GM23248 (cell line): ENCODE data around the gene ADAMTSL2. TPM values are rescaled to one million over a fixed set of nuclear protein-coding genes. Genes with fewer than 3 reads are reported as not detected.
A peak's percentile ranks its signal among the peaks of the same experiment; 100 is the strongest.

Experiments
- DNase-seq: peaks from one replicate; pipeline ENCODE4 v3.0.0-alpha.2; 2015
- H2AFZ ChIP-seq: fragments of 200-600 bp; sonication (generic); 2 replicates; pipeline ENCODE4 v1.6.1; 2016; ENCODE audit warnings: antibody characterized with exemption
- H3F3A ChIP-seq: fragments of 200-600 bp; sonication (generic); 2 replicates; pipeline ENCODE4 v1.6.1; 2016; ENCODE audit warnings: mild to moderate bottlenecking, antibody characterized with exemption, mixed run types; ENCODE audit not compliant: insufficient read depth
- H3K27ac ChIP-seq: fragments of 200-600 bp; sonication (generic); 2 replicates; pipeline ENCODE4 v1.5.1; 2016; ENCODE audit warnings: mild to moderate bottlenecking
- H3K27me3 ChIP-seq: fragments of 200-600 bp; sonication (generic); replicated peaks from 2 replicates; pipeline ENCODE4 v1.6.1; 2016; ENCODE audit warnings: mild to moderate bottlenecking; ENCODE audit not compliant: insufficient read depth
- H3K36me3 ChIP-seq: fragments of 200-600 bp; sonication (generic); 2 replicates; pipeline ENCODE4 v1.6.1; 2016; ENCODE audit warnings: low read depth, mild to moderate bottlenecking
- H3K4me1 ChIP-seq: fragments of 200-600 bp; sonication (generic); 2 replicates; pipeline ENCODE4 v1.6.1; 2016; ENCODE audit warnings: mild to moderate bottlenecking; ENCODE audit not compliant: insufficient read depth
- H3K4me2 ChIP-seq: fragments of 200-600 bp; sonication (generic); one replicate; pipeline ENCODE4 v1.6.1; 2016; ENCODE audit warnings: mild to moderate bottlenecking; ENCODE audit not compliant: unreplicated experiment
- H3K4me3 ChIP-seq: fragments of 200-600 bp; sonication (generic); 2 replicates; pipeline ENCODE4 v1.5.1; 2016; ENCODE audit warnings: mild to moderate bottlenecking
- H3K79me2 ChIP-seq: fragments of 200-600 bp; sonication (generic); 2 replicates; pipeline ENCODE4 v1.6.1; 2016; ENCODE audit warnings: mild to moderate bottlenecking; ENCODE audit not compliant: insufficient read depth
- H3K9ac ChIP-seq: fragments of 200-600 bp; sonication (generic); 2 replicates; pipeline ENCODE4 v1.6.1; 2016; ENCODE audit warnings: mild to moderate bottlenecking
- H3K9me2 ChIP-seq: fragments of 200-600 bp; sonication (generic); 2 replicates; pipeline ENCODE4 v1.6.1; 2016; ENCODE audit warnings: mixed run types, mild to moderate bottlenecking, moderate library complexity; ENCODE audit not compliant: insufficient read depth
- H3K9me3 ChIP-seq: fragments of 200-600 bp; sonication (generic); one replicate; pipeline ENCODE4 v1.6.1; 2017; ENCODE audit warnings: low read depth
- H4K20me1 ChIP-seq: fragments of 200-600 bp; sonication (generic); 2 replicates; pipeline ENCODE4 v1.6.0; 2016; ENCODE audit not compliant: insufficient read depth
- EZH2 ChIP-seq: fragments of 200-600 bp; sonication (generic); IDR thresholded peaks from 2 replicates; pipeline ENCODE4 v1.6.1; 2018; ENCODE audit warnings: antibody characterized with exemption, mild to moderate bottlenecking; ENCODE audit not compliant: insufficient read depth, poor library complexity, severe bottlenecking
- EZH2phosphoT487 ChIP-seq: fragments of 200-600 bp; sonication (generic); IDR thresholded peaks from 2 replicates; pipeline ENCODE4 v1.6.1; 2018; ENCODE audit warnings: antibody characterized with exemption, moderate library complexity, mild to moderate bottlenecking, low read depth; ENCODE audit not compliant: insufficient read depth
- WGBS, 2 experiments: methylation state at CpG; one replicate each; pipeline ENCODE4 v1.1.6; 2015 to 2017; ENCODE audit warnings: low lambda C conversion rate in 2 of 2, low coverage in 1 of 2; ENCODE audit errors: missing lambda C conversion rate in 2 of 2; 5-methylcytosine and 5-hydroxymethylcytosine counted together
- in situ Hi-C: fragments of 300-500 bp; cut with MboI; formaldehyde crosslinking; loops from 2 replicates; pipeline ENCODE4 v1.15.0; 2020
- polyA plus RNA-seq: library from polyadenylated mRNA; unstranded; fragments of >200 nt; fragmentation: Nextera tagmentation; extraction: Ambion mirVana; gene quantifications from 2 replicates; pipeline ENCODE4 v1.2.1, GENCODE V29; 2016
- total RNA-seq: library from RNA; depleted of rRNA; stranded (reverse); fragments of >200 nt; shearing (Covaris generic); gene quantifications from 2 replicates; pipeline ENCODE4 v1.2.3, GENCODE V29; 2014

Gene ADAMTSL2
- total and polyA plus RNA-seq, 2 experiments from 2014 or later, result 0.11 TPM; not detected in 1

GRCh38 chr9:133607976-133608375, 73.5 kb downstream of the ADAMTSL2 start:
- TF ChIP-seq EZH2, result no peak
- no peak for TF ChIP-seq EZH2phosphoT487
- H3F3A ChIP-seq, result no peaks in the 10 kb centered on the region
- 55 to 69% methylated on average over 8 of the region's 8 CpGs for WGBS, 2 experiments
- H3K27me3 ChIP-seq, result peaks cover 65% of the 10 kb centered on the region
- no peaks in the 10 kb centered on the region for H3K9me3 ChIP-seq
- no peak overlapping the region for H3K9ac ChIP-seq
- H3K79me2 ChIP-seq, result no peaks in the 10 kb centered on the region
- H3K9me2 ChIP-seq, result no peaks in the 10 kb centered on the region
- in situ Hi-C loops, result no loop called here
- H3K4me2 ChIP-seq, result no peak overlapping the region
- no peaks in the 10 kb centered on the region for H4K20me1 ChIP-seq
- no peak overlapping the region for H2AFZ ChIP-seq
- no peak overlapping the region for H3K27ac ChIP-seq
- no peaks in the 10 kb centered on the region for H3K36me3 ChIP-seq
- H3K4me3 ChIP-seq, result no peak overlapping the region
- DNase-seq, result no peak
- no peaks in the 10 kb centered on the region for H3K4me1 ChIP-seq

DNA sequence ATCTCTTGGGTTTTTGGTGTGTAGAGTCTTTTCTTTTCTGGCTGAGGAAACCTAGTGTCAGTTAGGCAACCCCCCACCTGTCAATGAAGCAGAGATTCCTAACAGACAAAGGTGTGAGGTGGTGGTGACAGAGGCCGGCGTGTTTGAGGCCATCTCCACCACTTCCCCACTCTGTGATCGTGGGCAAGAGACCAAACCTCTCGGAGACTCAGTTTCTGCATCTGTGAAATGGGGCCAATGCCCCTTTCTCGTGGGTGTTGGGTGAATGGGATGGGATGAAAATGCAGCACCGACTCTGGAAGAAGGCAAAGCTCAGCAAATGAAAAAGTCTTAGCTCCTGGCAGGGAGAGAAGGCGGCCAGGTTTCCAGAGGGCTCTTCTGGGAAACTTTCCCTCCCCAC, 73.9 kb downstream of the ADAMTSL2 start:
- no peak overlapping the region for H3K4me2 ChIP-seq
- peaks cover 61% of the 10 kb centered on the region for H3K27me3 ChIP-seq
- H4K20me1 ChIP-seq, result no peaks in the 10 kb centered on the region
- H3K9ac ChIP-seq, result no peak overlapping the region
- H3K9me3 ChIP-seq, result no peaks in the 10 kb centered on the region
- no peak overlapping the region for H2AFZ ChIP-seq
- H3K79me2 ChIP-seq, result no peaks in the 10 kb centered on the region
- no peaks in the 10 kb centered on the region for H3K36me3 ChIP-seq
- no peaks in the 10 kb centered on the region for H3K9me2 ChIP-seq
- H3F3A ChIP-seq, result no peaks in the 10 kb centered on the region
- DNase-seq, result no peak
- no peaks in the 10 kb centered on the region for H3K4me1 ChIP-seq
- H3K27ac ChIP-seq, result no peak overlapping the region
- TF ChIP-seq EZH2phosphoT487 (no peak), EZH2 (no peak)
- 36 to 40% methylated on average over 7 of the region's 7 CpGs for WGBS, 2 experiments
- no peak overlapping the region for H3K4me3 ChIP-seq
- in situ Hi-C loops, result no loop called here

GRCh38 chr9:133608889-133609288, 74.4 kb downstream of the ADAMTSL2 start:
- H3K36me3 ChIP-seq, result no peaks in the 10 kb centered on the region
- DNase-seq, result no peak
- H3K79me2 ChIP-seq, result no peaks in the 10 kb centered on the region
- H3K9ac ChIP-seq, result no peak overlapping the region
- in situ Hi-C loops, result no loop called here
- H3K4me2 ChIP-seq, result no peak overlapping the region
- H3K9me3 ChIP-seq, result no peaks in the 10 kb centered on the region
- H3K9me2 ChIP-seq, result no peaks in the 10 kb centered on the region
- H3K27me3 ChIP-seq, result peaks cover 60% of the 10 kb centered on the region
- H3F3A ChIP-seq, result no peaks in the 10 kb centered on the region
- 6 to 36% methylated on average over 8 to 31 of the region's 41 CpGs for WGBS, 2 experiments
- H3K27ac ChIP-seq, result no peak overlapping the region
- H2AFZ ChIP-seq, result no peak overlapping the region
- no peak for TF ChIP-seq EZH2phosphoT487
- H3K4me1 ChIP-seq, result no peaks in the 10 kb centered on the region
- no peaks in the 10 kb centered on the region for H4K20me1 ChIP-seq
- H3K4me3 ChIP-seq, result no peak overlapping the region

- Histone ChIP-seq H2AFZ (no peak within 1 kb of the TSS), H3K4me2 (no peak within 1 kb of the TSS), H3K36me3 (no peaks in the 10 kb centered on the region), H3K9me3 (no peaks in the 10 kb centered on the region), H3K27ac (no peak within 1 kb of the TSS), H3K4me1 (no peaks in the 10 kb centered on the region), H3K9me2 (no peaks in the 10 kb centered on the region), H3K27me3 (peaks cover 58% of the 10 kb centered on the region), H3K9ac (no peak within 1 kb of the TSS), H3F3A (no peaks in the 10 kb centered on the region), H3K79me2 (no peaks in the 10 kb centered on the region), H3K4me3 (no peak within 1 kb of the TSS), H4K20me1 (no peaks in the 10 kb centered on the region)
- 13 to 16% methylated on average over 22 to 36 of the region's 61 CpGs for WGBS, 2 experiments
- no peak for TF ChIP-seq EZH2phosphoT487
- TF ChIP-seq EZH2, result no peak
- in situ Hi-C loops, result no loop called here
- peak; percentile 53 for DNase-seq
These were observed 75.0 kb downstream of the ADAMTSL2 start, which contains the start of gene FAM163B for GRCh38 chr9:133609311-133610098. FAM163B (minus strand) TSS chr9:133609389; CDS start chr9:133580223, 29,166 bp downstream.
